OCI-LY1 (cell line): ENCODE results near the gene TUBA3E.
"Not testable (repeated sequence)": the region's sequence is repeated elsewhere in the genome, so short reads cannot be mapped to it uniquely, and the experiment has no call there.

ENCODE experiments used
- H2AFZ ChIP-seq: fragments of 200-600 bp; sonication (generic), shearing (Covaris generic); 2 replicates; pipeline ENCODE4 v1.6.0; 2014; ENCODE audit warnings: antibody characterized with exemption, mild to moderate bottlenecking, low read length
- H3F3A ChIP-seq: fragments of 200-600 bp; sonication (generic), shearing (Covaris generic); 2 replicates; pipeline ENCODE4 v1.6.0; 2014; ENCODE audit warnings: mild to moderate bottlenecking, antibody characterized with exemption, low read length, moderate library complexity; ENCODE audit not compliant: insufficient read depth
- H3K27ac ChIP-seq: fragments of 200-600 bp; sonication (generic); 2 replicates; pipeline ENCODE4 v1.5.1; 2014; ENCODE audit warnings: low read length, mixed run types, mild to moderate bottlenecking, low read depth; ENCODE audit not compliant: poor library complexity, severe bottlenecking
- H3K27me3 ChIP-seq: fragments of 200-600 bp; sonication (generic); 2 replicates; pipeline ENCODE4 v1.6.0; 2014; ENCODE audit warnings: antibody characterized with exemption, mild to moderate bottlenecking, low read length, moderate library complexity; ENCODE audit not compliant: insufficient read depth
- H3K36me3 ChIP-seq: fragments of 200-600 bp; sonication (generic); 2 replicates; pipeline ENCODE4 v1.6.1; 2014; ENCODE audit warnings: mild to moderate bottlenecking, antibody characterized with exemption, low read length, moderate library complexity, mixed read lengths; ENCODE audit not compliant: insufficient read depth
- H3K4me1 ChIP-seq: fragments of 200-600 bp; sonication (generic); 2 replicates; pipeline ENCODE4 v1.5.1; 2014; ENCODE audit warnings: mild to moderate bottlenecking, low read length, moderate library complexity; ENCODE audit not compliant: insufficient read depth, severe bottlenecking
- H3K4me2 ChIP-seq: fragments of 200-600 bp; sonication (generic), shearing (Covaris generic); 2 replicates; pipeline ENCODE4 v1.6.1; 2014; ENCODE audit warnings: low read length
- H3K4me3 ChIP-seq: fragments of 200-600 bp; sonication (generic); 2 replicates; pipeline ENCODE4 v1.5.1; 2014; ENCODE audit warnings: low read length, low read depth, mild to moderate bottlenecking, mixed read lengths; ENCODE audit not compliant: poor library complexity, severe bottlenecking
- H3K79me2 ChIP-seq: fragments of 200-600 bp; shearing (Covaris generic); 2 replicates; pipeline ENCODE4 v1.6.1; 2016; ENCODE audit warnings: mixed run types, low read length, mixed read lengths; ENCODE audit not compliant: insufficient read depth
- H3K9ac ChIP-seq: fragments of 200-600 bp; sonication (generic), shearing (Covaris generic); 2 replicates; pipeline ENCODE4 v1.6.1; 2014; ENCODE audit warnings: mild to moderate bottlenecking, low read length, mixed read lengths
- H3K9me2 ChIP-seq: fragments of 200-600 bp; sonication (generic), shearing (Covaris generic); 2 replicates; pipeline ENCODE4 v1.6.1; 2014; ENCODE audit warnings: low read depth, mild to moderate bottlenecking, low read length, mixed read lengths
- H3K9me3 ChIP-seq: fragments of 200-600 bp; shearing (Covaris generic); 2 replicates; pipeline ENCODE4 v1.6.1; 2014; ENCODE audit warnings: low read length, mixed read lengths
- H4K20me1 ChIP-seq: fragments of 200-600 bp; sonication (generic), shearing (Covaris generic); 2 replicates; pipeline ENCODE4 v1.6.0; 2016; ENCODE audit warnings: mild to moderate bottlenecking, low read length; ENCODE audit not compliant: insufficient read depth
- EZH2 ChIP-seq: fragments of 200-600 bp; sonication (generic), shearing (Covaris generic); IDR thresholded peaks from 2 replicates; pipeline ENCODE4 v1.8.0; 2017; ENCODE audit warnings: borderline replicate concordance, mixed run types, mild to moderate bottlenecking, antibody characterized with exemption, low read length, moderate library complexity, mixed read lengths
- TF ChIP-seq, protein P1 (sequence below): fragments of 200-600 bp; sonication (generic), shearing (Covaris generic); IDR thresholded peaks from 2 replicates; pipeline ENCODE4 v1.5.1; 2017; ENCODE audit warnings: mild to moderate bottlenecking, antibody characterized with exemption, low read length, moderate library complexity, mixed read lengths

The TUBA3E gene

GRCh38 chr2:130152816-130153595 lies 45.2 kb downstream of the TUBA3E start:
- TF ChIP-seq, protein P1, sequence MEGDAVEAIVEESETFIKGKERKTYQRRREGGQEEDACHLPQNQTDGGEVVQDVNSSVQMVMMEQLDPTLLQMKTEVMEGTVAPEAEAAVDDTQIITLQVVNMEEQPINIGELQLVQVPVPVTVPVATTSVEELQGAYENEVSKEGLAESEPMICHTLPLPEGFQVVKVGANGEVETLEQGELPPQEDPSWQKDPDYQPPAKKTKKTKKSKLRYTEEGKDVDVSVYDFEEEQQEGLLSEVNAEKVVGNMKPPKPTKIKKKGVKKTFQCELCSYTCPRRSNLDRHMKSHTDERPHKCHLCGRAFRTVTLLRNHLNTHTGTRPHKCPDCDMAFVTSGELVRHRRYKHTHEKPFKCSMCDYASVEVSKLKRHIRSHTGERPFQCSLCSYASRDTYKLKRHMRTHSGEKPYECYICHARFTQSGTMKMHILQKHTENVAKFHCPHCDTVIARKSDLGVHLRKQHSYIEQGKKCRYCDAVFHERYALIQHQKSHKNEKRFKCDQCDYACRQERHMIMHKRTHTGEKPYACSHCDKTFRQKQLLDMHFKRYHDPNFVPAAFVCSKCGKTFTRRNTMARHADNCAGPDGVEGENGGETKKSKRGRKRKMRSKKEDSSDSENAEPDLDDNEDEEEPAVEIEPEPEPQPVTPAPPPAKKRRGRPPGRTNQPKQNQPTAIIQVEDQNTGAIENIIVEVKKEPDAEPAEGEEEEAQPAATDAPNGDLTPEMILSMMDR, result no peak
- no peak for TF ChIP-seq EZH2
- H3K36me3 ChIP-seq, result peaks cover 27% of the 10 kb centered on the region
- no peak overlapping the region for H3K9ac ChIP-seq
- H3K4me1 ChIP-seq, result peaks cover 9% of the 10 kb centered on the region
- H3K27me3 ChIP-seq, result no peaks in the 10 kb centered on the region
- no peaks in the 10 kb centered on the region for H3F3A ChIP-seq
- no peaks in the 10 kb centered on the region for H3K9me3 ChIP-seq
- H4K20me1 ChIP-seq, result no peaks in the 10 kb centered on the region
- H2AFZ ChIP-seq, result no peak overlapping the region
- no peaks in the 10 kb centered on the region for H3K79me2 ChIP-seq
- no peak overlapping the region for H3K4me2 ChIP-seq
- no peak overlapping the region for H3K4me3 ChIP-seq
- H3K9me2 ChIP-seq, result no peaks in the 10 kb centered on the region
- no peak overlapping the region for H3K27ac ChIP-seq

DNA sequence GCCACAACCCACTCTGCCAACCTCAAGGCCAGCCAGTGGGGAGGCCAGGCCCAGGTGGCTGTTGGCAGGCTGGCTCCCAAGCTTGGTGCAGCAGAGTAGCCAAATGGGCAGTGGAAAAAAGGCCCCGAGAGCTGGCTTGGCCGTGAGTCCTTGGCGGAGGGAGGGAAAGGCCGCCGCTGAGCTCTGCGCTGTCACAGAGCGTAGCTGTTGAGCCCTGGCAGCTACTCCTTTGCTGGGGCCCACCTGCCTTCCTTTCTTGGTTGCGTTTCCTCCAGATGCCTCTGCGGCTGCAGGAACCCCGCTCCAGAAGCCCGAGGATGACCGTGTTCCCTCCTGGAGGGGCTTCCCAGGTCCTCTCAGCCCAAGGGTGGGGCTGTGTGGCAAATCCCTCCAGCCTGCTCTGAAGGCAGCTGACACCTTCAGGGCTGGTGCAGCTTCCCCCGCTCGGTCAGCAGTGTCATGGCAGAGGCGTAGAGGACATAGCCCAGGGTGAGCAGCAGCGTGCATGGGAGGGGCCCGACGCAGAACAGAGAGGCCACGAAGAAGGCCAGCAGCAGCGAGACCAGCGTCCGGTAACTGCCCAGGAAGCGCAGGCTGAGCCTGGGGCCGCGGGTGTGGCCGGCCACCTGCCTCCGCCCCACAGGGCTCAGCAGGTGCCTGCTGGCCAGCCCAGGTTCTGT lies 46.0 kb downstream of the TUBA3E start:
- H3K9me2 ChIP-seq, H4K20me1 ChIP-seq, H3K79me2 ChIP-seq, H3K9ac ChIP-seq, H3K4me3 ChIP-seq, H3K27ac ChIP-seq, H3K9me3 ChIP-seq, H2AFZ ChIP-seq, H3K27me3 ChIP-seq, H3K4me1 ChIP-seq, H3K4me2 ChIP-seq, H3F3A ChIP-seq: not testable (repeated sequence)
- H3K36me3 ChIP-seq, result peaks cover 27% of the 10 kb centered on the region

DNA sequence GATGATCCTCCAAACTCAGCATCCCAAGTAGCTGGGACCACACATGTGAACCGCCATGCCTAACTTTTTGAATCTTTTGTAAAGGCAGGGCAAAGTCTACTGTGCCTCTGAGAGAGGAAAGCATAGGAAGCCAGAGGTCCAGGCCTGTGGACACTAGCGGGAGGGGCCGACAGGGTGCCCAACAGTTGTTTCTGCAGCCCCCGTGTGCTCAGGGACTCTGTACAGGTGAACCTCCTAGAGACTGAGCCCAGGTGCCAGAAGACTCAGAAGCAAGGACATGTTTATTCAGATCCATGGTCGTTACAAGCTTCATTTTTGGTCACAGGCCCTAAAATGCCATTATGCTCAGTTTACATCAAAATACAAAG lies 47.1 kb downstream of the TUBA3E start:
- H3K4me1 ChIP-seq, H3K4me3 ChIP-seq, H3K9ac ChIP-seq, H3K9me3 ChIP-seq, H3K9me2 ChIP-seq, H3K27me3 ChIP-seq, H3K27ac ChIP-seq, H4K20me1 ChIP-seq, H3K79me2 ChIP-seq, H2AFZ ChIP-seq, H3K4me2 ChIP-seq, H3F3A ChIP-seq: not testable (repeated sequence)
- peaks cover 27% of the 10 kb centered on the region for H3K36me3 ChIP-seq

- H3K4me1 ChIP-seq, result no peaks in the 10 kb centered on the region
- no peaks in the 10 kb centered on the region for H3K9me2 ChIP-seq
- H3K79me2 ChIP-seq, result no peaks in the 10 kb centered on the region
- H3K9me3 ChIP-seq, result no peaks in the 10 kb centered on the region
- H3K4me2 ChIP-seq, result no peak overlapping the region
- no peaks in the 10 kb centered on the region for H3F3A ChIP-seq
- no peak overlapping the region for H2AFZ ChIP-seq
- no peak overlapping the region for H3K4me3 ChIP-seq
- no peaks in the 10 kb centered on the region for H4K20me1 ChIP-seq
- no peaks in the 10 kb centered on the region for H3K27me3 ChIP-seq
- H3K27ac ChIP-seq, result no peak overlapping the region
- peaks cover 24% of the 10 kb centered on the region for H3K36me3 ChIP-seq
- TF ChIP-seq, protein P1, result no peak
- TF ChIP-seq EZH2, result no peak
- H3K9ac ChIP-seq, result no peak overlapping the region
Measured at GRCh38 chr2:130150181-130151144, 47.8 kb downstream of the TUBA3E start.

DNA sequence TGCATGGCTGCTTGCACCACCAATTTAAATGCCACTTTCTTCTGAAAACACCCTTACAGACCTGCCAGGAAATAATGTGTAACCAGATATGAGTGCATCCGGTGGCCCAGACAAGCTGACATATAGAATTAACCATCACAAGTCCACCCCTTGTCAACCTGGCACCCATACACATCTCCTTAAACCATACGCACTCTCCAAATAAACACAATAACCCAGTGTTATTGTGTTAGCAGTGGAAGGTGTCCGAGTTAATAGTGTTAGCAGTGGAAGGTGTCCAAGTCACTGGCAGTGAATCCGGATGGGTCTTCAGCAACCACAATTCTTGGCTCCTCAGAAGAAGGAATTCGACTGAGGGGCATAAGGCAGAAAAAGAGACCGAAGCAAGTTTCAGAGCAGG lies 49.7 kb downstream of the TUBA3E start:
- H3K4me3 ChIP-seq, H3K9me2 ChIP-seq, H3K9me3 ChIP-seq, H3K27ac ChIP-seq, H3K4me2 ChIP-seq, H3F3A ChIP-seq, H3K9ac ChIP-seq, H4K20me1 ChIP-seq, H3K4me1 ChIP-seq, H3K79me2 ChIP-seq, H3K27me3 ChIP-seq, H2AFZ ChIP-seq: not testable (repeated sequence)
- H3K36me3 ChIP-seq, result peaks cover 15% of the 10 kb centered on the region
